Chondrocyte (in vitro differentiated cells): ENCODE data around the gene OAS3. TPM values are rescaled to one million over a fixed set of nuclear protein-coding genes. Genes with fewer than 3 reads are reported as not detected.

Experiments used
- DNase-seq: peaks from one replicate; pipeline ENCODE4 v3.0.0; 2021; ENCODE audit warnings: mixed read lengths, low spot score
- H3K27ac Mint-ChIP-seq: one replicate; pipeline ENCODE4 v1.8.0; 2021; ENCODE audit warnings: mild to moderate bottlenecking, moderate library complexity, mixed read lengths; ENCODE audit not compliant: unreplicated experiment
- H3K27me3 Mint-ChIP-seq: 2 replicates; pipeline ENCODE4 v1.8.0; 2021; ENCODE audit warnings: low read depth, mixed read lengths
- H3K36me3 Mint-ChIP-seq: 2 replicates; pipeline ENCODE4 v1.8.0; 2021; ENCODE audit warnings: low read depth, mixed read lengths
- H3K4me1 Mint-ChIP-seq: 2 replicates; pipeline ENCODE4 v1.8.0; 2021; ENCODE audit warnings: low read depth, mild to moderate bottlenecking, mixed read lengths
- H3K4me3 Mint-ChIP-seq: one replicate; pipeline ENCODE4 v1.8.0; 2021; ENCODE audit warnings: mild to moderate bottlenecking, moderate library complexity, mixed read lengths; ENCODE audit not compliant: unreplicated experiment
- H3K9me3 Mint-ChIP-seq: 2 replicates; pipeline ENCODE4 v1.8.0; 2021; ENCODE audit warnings: low read depth, mixed read lengths
- total RNA-seq: library from RNA; stranded (reverse); gene quantifications from 3 replicates; pipeline ENCODE4 v1.2.1, GENCODE V29; 2021
- TF ChIP-seq, protein P1 (sequence below): fragments of 200-600 bp; sonication (generic); IDR thresholded peaks from 2 replicates; pipeline ENCODE4 v1.5.0; 2021; ENCODE audit warnings: antibody characterized with exemption, mild to moderate bottlenecking, moderate library complexity

The OAS3 gene
- total RNA-seq, 1 donor from 2014 or later: 0.55 TPM

DNA sequence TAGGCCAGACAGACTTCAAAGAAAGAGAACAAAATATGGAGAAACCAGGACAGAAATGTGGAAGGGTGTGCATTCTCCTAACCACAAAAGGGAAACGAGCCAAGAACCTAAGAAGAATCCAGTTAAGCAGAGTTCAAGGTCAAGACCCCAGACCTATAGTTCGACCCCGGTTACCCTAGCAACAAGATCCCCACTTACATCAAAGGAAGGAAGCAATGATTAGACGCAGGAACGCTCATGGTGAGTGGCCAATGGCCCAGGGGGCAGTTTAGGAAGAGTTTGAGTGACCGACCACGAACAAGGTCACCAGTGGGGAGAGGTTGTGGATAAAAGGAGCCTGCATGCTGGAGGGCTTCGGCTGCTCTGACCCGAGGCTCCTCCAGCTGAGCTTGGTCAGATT is 76.3 kb downstream of the OAS3 start:
- no peak for DNase-seq
- Mint-ChIP-seq H3K4me3 (no peak overlapping the region), H3K27me3 (peaks cover 24% of the 10 kb centered on the region), H3K27ac (no peak overlapping the region), H3K36me3 (no peaks in the 10 kb centered on the region), H3K9me3 (peaks cover 4% of the 10 kb centered on the region), H3K4me1 (peaks cover 7% of the 10 kb centered on the region)
- TF ChIP-seq, protein P1, sequence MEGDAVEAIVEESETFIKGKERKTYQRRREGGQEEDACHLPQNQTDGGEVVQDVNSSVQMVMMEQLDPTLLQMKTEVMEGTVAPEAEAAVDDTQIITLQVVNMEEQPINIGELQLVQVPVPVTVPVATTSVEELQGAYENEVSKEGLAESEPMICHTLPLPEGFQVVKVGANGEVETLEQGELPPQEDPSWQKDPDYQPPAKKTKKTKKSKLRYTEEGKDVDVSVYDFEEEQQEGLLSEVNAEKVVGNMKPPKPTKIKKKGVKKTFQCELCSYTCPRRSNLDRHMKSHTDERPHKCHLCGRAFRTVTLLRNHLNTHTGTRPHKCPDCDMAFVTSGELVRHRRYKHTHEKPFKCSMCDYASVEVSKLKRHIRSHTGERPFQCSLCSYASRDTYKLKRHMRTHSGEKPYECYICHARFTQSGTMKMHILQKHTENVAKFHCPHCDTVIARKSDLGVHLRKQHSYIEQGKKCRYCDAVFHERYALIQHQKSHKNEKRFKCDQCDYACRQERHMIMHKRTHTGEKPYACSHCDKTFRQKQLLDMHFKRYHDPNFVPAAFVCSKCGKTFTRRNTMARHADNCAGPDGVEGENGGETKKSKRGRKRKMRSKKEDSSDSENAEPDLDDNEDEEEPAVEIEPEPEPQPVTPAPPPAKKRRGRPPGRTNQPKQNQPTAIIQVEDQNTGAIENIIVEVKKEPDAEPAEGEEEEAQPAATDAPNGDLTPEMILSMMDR: no peak

DNA sequence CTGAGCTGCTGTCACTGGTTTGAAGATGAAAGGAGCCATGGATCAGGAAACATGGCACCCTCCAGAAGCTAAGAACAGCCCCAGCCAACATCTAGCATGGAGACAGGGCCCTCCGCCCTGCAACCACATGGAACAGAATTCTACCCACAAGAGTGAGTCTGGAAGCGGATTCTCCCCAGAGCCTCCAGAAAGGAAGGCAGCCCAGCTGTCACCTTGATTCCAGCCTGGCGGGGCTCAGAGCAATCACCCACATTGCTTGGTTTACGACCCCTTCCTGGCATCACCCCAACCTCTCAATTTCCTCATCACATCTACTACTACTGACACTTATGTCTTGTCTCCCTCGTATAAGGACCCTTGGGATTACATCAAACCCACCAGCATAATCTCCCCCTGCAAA is 78.5 kb downstream of the OAS3 start:
- H3K27ac Mint-ChIP-seq: no peak overlapping the region
- peaks cover under 1% of the 10 kb centered on the region for H3K9me3 Mint-ChIP-seq
- no peak overlapping the region for H3K4me3 Mint-ChIP-seq
- TF ChIP-seq, protein P1: no peak
- H3K27me3 Mint-ChIP-seq: peaks cover 20% of the 10 kb centered on the region
- no peaks in the 10 kb centered on the region for H3K36me3 Mint-ChIP-seq
- peaks cover 8% of the 10 kb centered on the region for H3K4me1 Mint-ChIP-seq
- DNase-seq: no peak

DNA sequence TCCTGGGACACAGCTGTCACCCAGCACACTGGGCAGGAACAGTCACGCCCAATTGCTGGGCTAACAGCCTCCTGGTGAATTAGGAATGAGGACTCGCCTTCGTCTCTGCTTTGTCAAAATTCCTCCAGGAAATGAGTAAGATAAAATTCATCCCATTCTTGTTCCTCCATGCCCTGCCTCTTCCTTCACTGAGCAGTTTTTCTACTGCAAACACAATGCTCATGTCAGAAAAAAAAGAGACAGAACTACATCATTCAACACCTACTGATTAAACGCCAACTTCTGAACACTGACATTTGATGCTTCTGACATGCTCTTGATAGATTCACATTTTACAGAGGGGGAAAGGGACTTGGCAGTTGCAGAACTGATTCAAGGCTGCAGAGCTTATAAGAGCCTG is 80.8 kb downstream of the OAS3 start:
- Mint-ChIP-seq H3K27me3 (peaks cover 30% of the 10 kb centered on the region), H3K36me3 (no peaks in the 10 kb centered on the region), H3K27ac (no peak overlapping the region), H3K4me3 (no peak overlapping the region), H3K9me3 (no peaks in the 10 kb centered on the region), H3K4me1 (peaks cover 8% of the 10 kb centered on the region)
- no peak for DNase-seq
- TF ChIP-seq, protein P1: no peak

DNA sequence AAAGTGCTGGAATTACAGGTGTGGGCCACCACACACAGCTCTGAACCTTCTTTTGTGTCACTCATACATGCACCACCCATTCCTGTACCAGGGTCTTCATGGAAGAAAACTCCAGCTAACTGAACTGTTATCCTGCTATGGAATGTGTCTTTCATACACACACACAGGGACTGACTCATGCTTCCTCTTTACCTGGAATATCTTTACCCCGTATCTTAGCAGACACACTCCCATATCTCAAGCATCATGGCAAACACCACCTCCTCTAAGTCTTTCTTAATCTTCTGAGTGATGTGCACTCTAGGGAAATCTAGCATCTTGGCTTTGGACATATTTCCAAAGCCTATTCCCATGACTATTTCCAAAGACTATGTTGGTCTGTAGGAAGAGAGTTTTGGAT is 83.2 kb downstream of the OAS3 start:
- no peaks in the 10 kb centered on the region for H3K9me3 Mint-ChIP-seq
- TF ChIP-seq, protein P1: no peak
- no peak overlapping the region for H3K4me3 Mint-ChIP-seq
- peaks cover 8% of the 10 kb centered on the region for H3K4me1 Mint-ChIP-seq
- no peak for DNase-seq
- no peak overlapping the region for H3K27ac Mint-ChIP-seq
- peaks cover 24% of the 10 kb centered on the region for H3K27me3 Mint-ChIP-seq
- H3K36me3 Mint-ChIP-seq: no peaks in the 10 kb centered on the region

Other genes with a start within 250 kb of the OAS3 start
- not detected in 3 replicates for gene RPH3A, start 146.7 kb upstream of the OAS3 start, total RNA-seq
- gene OAS1, start 31.5 kb upstream of the OAS3 start, total RNA-seq: not detected in 3 replicates
- gene OAS2, start 40.0 kb downstream of the OAS3 start, total RNA-seq: 0.07 TPM in 1 of 3 replicates, not detected in the others
- not detected in 3 replicates for gene DTX1, start 118.3 kb downstream of the OAS3 start, total RNA-seq
- gene RASAL1, start 197.3 kb downstream of the OAS3 start, total RNA-seq: not detected in 3 replicates
- gene CFAP73, start 211.2 kb downstream of the OAS3 start, total RNA-seq: not detected in 3 replicates
- gene DDX54, start 247.0 kb downstream of the OAS3 start, total RNA-seq: 44.2 to 52.7 TPM (median 44.6 TPM) in 3 replicates
- 15.5 to 20.2 TPM (median 16.7 TPM) in 3 replicates for gene RITA1, start 247.2 kb downstream of the OAS3 start, total RNA-seq